Kidney epithelial cell (primary cell): Measurements from ENCODE around the gene HSPB1. TPM values are rescaled to one million over a fixed set of nuclear protein-coding genes. Genes with fewer than 3 reads are reported as not detected.

Source experiments
- DNase-seq: peaks from one replicate; pipeline ENCODE4 v3.0.0-alpha.2; 2010; ENCODE audit warnings: low read depth
- H3K27me3 ChIP-seq: 2 replicates; pipeline ENCODE4 v1.6.0; 2011; ENCODE audit warnings: low read length; ENCODE audit not compliant: control insufficient read depth, insufficient read depth
- H3K36me3 ChIP-seq: 2 replicates; pipeline ENCODE4 v1.5.1; 2011; ENCODE audit warnings: low read length; ENCODE audit not compliant: control insufficient read depth, insufficient read depth
- H3K4me3 ChIP-seq: 2 replicates; pipeline ENCODE4 v1.5.1; 2011; ENCODE audit warnings: low read depth, mild to moderate bottlenecking, control low read depth, low read length
- total RNA-seq: library from RNA; depleted of rRNA; stranded (reverse); fragments of >200 nt; gene quantifications from 2 replicates; pipeline ENCODE4 v1.2.3, GENCODE V29; 2015
- TF ChIP-seq, protein P1 (sequence below): IDR thresholded peaks from 2 replicates; pipeline ENCODE4 v1.5.1; 2011; ENCODE audit warnings: mild to moderate bottlenecking, moderate library complexity, low read length, control low read depth, inconsistent platforms; ENCODE audit not compliant: insufficient read depth, poor library complexity, severe bottlenecking

HSPB1 gene
- total RNA-seq, 1 donor from 2014 or later, result 138 TPM

DNA sequence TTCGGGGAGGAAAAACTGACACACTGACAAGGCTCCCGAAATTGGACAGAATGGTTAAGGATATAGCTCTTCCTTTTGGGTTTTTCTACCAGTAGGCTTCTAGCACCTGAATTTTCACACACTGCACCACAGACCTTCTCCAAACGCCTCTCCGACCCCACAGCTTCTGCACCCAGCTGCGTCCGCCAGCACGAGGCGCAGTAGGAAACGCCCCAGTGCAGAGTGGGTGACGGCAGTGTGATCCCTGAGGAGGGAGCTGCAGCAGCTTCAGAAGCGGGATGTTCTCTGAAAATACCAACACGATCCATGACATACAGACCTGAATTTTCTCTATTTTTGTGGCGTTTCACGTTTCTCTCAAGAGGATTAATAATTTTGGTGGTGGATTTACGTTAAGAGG lies 25.9 kb downstream of the HSPB1 start:
- Histone ChIP-seq H3K36me3 (peaks cover 3% of the 10 kb centered on the region), H3K27me3 (no peaks in the 10 kb centered on the region), H3K4me3 (no peak overlapping the region)
- no peak for DNase-seq
- TF ChIP-seq, protein P1, sequence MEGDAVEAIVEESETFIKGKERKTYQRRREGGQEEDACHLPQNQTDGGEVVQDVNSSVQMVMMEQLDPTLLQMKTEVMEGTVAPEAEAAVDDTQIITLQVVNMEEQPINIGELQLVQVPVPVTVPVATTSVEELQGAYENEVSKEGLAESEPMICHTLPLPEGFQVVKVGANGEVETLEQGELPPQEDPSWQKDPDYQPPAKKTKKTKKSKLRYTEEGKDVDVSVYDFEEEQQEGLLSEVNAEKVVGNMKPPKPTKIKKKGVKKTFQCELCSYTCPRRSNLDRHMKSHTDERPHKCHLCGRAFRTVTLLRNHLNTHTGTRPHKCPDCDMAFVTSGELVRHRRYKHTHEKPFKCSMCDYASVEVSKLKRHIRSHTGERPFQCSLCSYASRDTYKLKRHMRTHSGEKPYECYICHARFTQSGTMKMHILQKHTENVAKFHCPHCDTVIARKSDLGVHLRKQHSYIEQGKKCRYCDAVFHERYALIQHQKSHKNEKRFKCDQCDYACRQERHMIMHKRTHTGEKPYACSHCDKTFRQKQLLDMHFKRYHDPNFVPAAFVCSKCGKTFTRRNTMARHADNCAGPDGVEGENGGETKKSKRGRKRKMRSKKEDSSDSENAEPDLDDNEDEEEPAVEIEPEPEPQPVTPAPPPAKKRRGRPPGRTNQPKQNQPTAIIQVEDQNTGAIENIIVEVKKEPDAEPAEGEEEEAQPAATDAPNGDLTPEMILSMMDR, result no peak

- no peak for DNase-seq
- Histone ChIP-seq H3K27me3 (no peaks in the 10 kb centered on the region), H3K36me3 (peaks cover 3% of the 10 kb centered on the region), H3K4me3 (no peak overlapping the region)
- TF ChIP-seq, protein P1, result no peak
These were observed 27.0 kb downstream of the HSPB1 start for GRCh38 chr7:76329479-76329878.

- peaks cover 3% of the 10 kb centered on the region for H3K36me3 ChIP-seq
- H3K4me3 ChIP-seq, result no peak overlapping the region
- no peaks in the 10 kb centered on the region for H3K27me3 ChIP-seq
- no peak for DNase-seq
- TF ChIP-seq, protein P1, result no peak
These were observed 27.8 kb downstream of the HSPB1 start for GRCh38 chr7:76330261-76330660.

- H3K36me3 ChIP-seq, result peaks cover 3% of the 10 kb centered on the region
- DNase-seq, result no peak
- no peak overlapping the region for H3K4me3 ChIP-seq
- no peaks in the 10 kb centered on the region for H3K27me3 ChIP-seq
- TF ChIP-seq, protein P1, result no peak
These were observed 28.2 kb downstream of the HSPB1 start for GRCh38 chr7:76330673-76331072.

DNA sequence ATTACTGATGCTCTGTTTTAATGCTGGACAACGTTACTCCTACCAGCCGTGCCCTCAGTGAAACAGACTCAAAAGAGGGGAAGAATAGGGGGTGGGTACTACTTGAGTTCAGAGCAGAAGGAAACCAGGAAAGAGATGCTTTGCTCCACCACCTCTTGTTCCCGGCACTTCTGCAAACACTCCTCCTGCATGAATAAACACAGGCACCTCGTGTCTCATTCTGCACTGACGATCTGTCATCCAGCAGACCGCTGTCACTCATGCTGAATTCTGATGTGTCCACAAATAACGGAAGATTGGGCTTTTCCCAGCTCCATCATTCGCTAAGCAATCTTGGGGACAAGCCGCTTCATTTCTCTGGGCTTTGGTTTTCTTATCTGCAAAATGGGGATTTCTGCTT lies 29.6 kb downstream of the HSPB1 start:
- Histone ChIP-seq H3K36me3 (peaks cover 1% of the 10 kb centered on the region), H3K4me3 (no peak overlapping the region), H3K27me3 (no peaks in the 10 kb centered on the region)
- no peak for DNase-seq
- TF ChIP-seq, protein P1, result no peak

DNA sequence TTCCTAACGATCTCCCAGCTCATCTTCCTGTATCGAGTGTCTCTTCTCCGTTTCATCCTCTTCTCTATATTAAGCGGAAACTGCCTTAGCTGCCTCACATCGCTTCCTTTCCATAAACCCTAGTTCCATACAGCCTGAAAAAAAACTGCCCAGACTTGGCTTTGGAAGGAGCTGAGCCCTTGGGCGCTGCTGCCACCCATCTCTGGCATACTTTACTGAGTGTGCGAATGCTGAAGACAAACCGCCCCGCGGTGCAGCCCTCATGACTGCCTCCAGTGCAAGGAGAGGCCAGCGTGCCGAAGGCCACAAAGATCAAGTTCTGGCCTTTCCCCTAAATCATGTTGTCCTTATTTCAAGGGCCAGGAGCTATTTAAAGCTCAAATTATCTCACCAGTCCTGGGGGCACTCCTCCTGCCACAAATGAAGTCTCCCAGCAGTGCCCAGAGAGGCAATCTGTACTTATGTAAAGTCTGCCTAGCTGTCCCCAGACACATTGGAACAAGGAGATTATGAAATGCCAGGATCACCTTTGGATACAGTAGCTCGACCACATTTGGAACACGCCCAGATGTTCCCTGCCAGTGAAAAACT lies 31.1 kb downstream of the HSPB1 start:
- Histone ChIP-seq H3K36me3 (peaks cover 1% of the 10 kb centered on the region), H3K27me3 (no peaks in the 10 kb centered on the region), H3K4me3 (no peak overlapping the region)
- TF ChIP-seq, protein P1, result no peak
- no peak for DNase-seq
